Stimulated activated memory B cell treated with anti-CD40 and anti-IgM and Interleukin-4, amounts not matched to agents 10 μg/mL and 1 μg/mL and 100 μg/mL, for 72 hours (primary cell): ENCODE data around the gene SPIRE1.

Experiments
- ATAC-seq: fragments of 150-1000 bp; cut with Tn5 transposase; 2 replicates; pipeline ENCODE4 v1.10.0; 2021
- H3K27ac Mint-ChIP-seq: one replicate; pipeline ENCODE4 v1.8.0; 2022; ENCODE audit warnings: mild to moderate bottlenecking, mixed read lengths
- H3K27me3 Mint-ChIP-seq: one replicate; pipeline ENCODE4 v1.8.0; 2022; ENCODE audit warnings: mixed read lengths
- H3K36me3 Mint-ChIP-seq: one replicate; pipeline ENCODE4 v1.8.0; 2022; ENCODE audit warnings: mixed read lengths
- H3K4me1 Mint-ChIP-seq: one replicate; pipeline ENCODE4 v1.8.0; 2022; ENCODE audit warnings: mixed read lengths
- H3K4me3 Mint-ChIP-seq: one replicate; pipeline ENCODE4 v1.8.0; 2022; ENCODE audit warnings: mild to moderate bottlenecking, moderate library complexity, mixed read lengths
- H3K9me3 Mint-ChIP-seq: one replicate; pipeline ENCODE4 v1.8.0; 2022; ENCODE audit warnings: mixed read lengths

SPIRE1 gene

GRCh38 chr18:12401881-12402280, 256.0 kb downstream of the SPIRE1 start:
- Mint-ChIP-seq H3K4me1 (peaks cover 24% of the 10 kb centered on the region), H3K36me3 (no peaks in the 10 kb centered on the region), H3K27ac (no peak overlapping the region), H3K27me3 (peaks cover 85% of the 10 kb centered on the region), H3K9me3 (no peaks in the 10 kb centered on the region), H3K4me3 (no peak overlapping the region)
- ATAC-seq: no peak

DNA sequence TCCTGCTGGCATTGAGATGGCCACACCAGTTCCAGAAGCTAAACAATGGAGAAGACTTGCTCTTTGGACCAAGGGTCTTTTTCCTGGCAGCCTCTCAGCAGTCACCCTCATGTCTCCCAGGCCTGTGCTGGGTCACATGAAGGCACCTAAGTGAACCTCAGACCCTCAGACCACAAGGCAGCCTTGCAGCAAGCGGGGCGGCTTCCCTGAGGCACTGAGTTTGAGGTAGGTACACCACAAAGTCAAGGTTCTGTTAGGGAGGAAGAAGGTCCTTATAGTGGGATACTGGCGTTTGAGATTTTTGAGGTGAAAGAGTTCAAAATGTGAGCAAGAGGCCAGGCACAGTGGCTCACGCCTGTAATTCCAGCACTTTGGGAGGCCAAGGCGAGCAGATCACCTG, 258.7 kb downstream of the SPIRE1 start:
- peaks cover 6% of the 10 kb centered on the region for H3K4me1 Mint-ChIP-seq
- no peaks in the 10 kb centered on the region for H3K9me3 Mint-ChIP-seq
- H3K27ac Mint-ChIP-seq: no peak overlapping the region
- no peak for ATAC-seq
- H3K36me3 Mint-ChIP-seq: no peaks in the 10 kb centered on the region
- H3K4me3 Mint-ChIP-seq: no peak overlapping the region
- H3K27me3 Mint-ChIP-seq: peaks cover 84% of the 10 kb centered on the region

GRCh38 chr18:12398625-12399024, 259.3 kb downstream of the SPIRE1 start:
- H3K27ac Mint-ChIP-seq: no peak overlapping the region
- no peak overlapping the region for H3K4me3 Mint-ChIP-seq
- H3K27me3 Mint-ChIP-seq: peaks cover 78% of the 10 kb centered on the region
- H3K36me3 Mint-ChIP-seq: no peaks in the 10 kb centered on the region
- no peak for ATAC-seq
- H3K4me1 Mint-ChIP-seq: peaks cover under 1% of the 10 kb centered on the region
- no peaks in the 10 kb centered on the region for H3K9me3 Mint-ChIP-seq

DNA sequence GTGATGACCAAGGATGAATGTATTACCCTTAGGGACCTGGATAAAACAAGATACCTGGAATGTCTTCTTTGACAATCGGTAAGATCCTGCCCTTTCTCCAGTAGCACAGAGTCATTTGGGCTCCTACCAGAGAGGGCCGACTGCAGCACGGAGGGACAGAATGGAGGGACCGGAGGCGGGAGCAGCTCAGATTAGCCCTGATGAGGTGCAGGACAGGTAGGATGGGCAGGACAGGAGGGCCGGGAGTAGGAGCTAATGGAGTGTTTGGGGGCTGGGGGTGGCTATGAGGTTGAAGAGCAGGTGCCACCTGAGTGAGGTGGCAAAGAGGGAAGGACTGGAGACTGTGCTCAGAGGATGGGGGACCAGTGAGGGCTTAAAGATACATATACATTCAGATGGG, 260.1 kb downstream of the SPIRE1 start:
- Mint-ChIP-seq H3K4me1 (no peaks in the 10 kb centered on the region), H3K27ac (no peak overlapping the region), H3K9me3 (no peaks in the 10 kb centered on the region), H3K27me3 (peaks cover 69% of the 10 kb centered on the region), H3K36me3 (no peaks in the 10 kb centered on the region), H3K4me3 (no peak overlapping the region)
- ATAC-seq: no peak

GRCh38 chr18:12397254-12397653, 260.7 kb downstream of the SPIRE1 start:
- no peak for ATAC-seq
- no peaks in the 10 kb centered on the region for H3K4me1 Mint-ChIP-seq
- no peak overlapping the region for H3K27ac Mint-ChIP-seq
- peaks cover 64% of the 10 kb centered on the region for H3K27me3 Mint-ChIP-seq
- no peaks in the 10 kb centered on the region for H3K9me3 Mint-ChIP-seq
- H3K4me3 Mint-ChIP-seq: no peak overlapping the region
- no peaks in the 10 kb centered on the region for H3K36me3 Mint-ChIP-seq
